ENCODE results near the gene FEZF1. TPM values are rescaled to one million over a fixed set of nuclear protein-coding genes. Genes with fewer than 3 reads are reported as not detected.

FEZF1 gene
- total and polyA plus RNA-seq, 2 of the 13 experiments (the other 11 are each of a cell fraction or from before 2014, with no cell fraction given): not detected

GRCh38 chr7:122339145-122339904 is 34.8 kb upstream of the FEZF1 start (continued):
- TF ChIP-seq ZNF281 (CRISPR knock-in tag; IDR thresholded peaks at IDR 0.05; ENCODE audit: borderline replicate concordance) (no peak), HINFP (CRISPR knock-in tag; IDR thresholded peaks at IDR 0.05; ENCODE audit: low read depth) (no peak), AGO2 (optimal IDR thresholded peaks at IDR 0.05; ENCODE audit: low read depth, low read length) (no peak)

- POLR2A ChIA-PET: no interaction called here
- no peak for FAIRE-seq
- no peaks in the 10 kb centered on the region for H3K27me3 ChIP-seq (ENCODE audit: control insufficient read depth in 1 of 2, insufficient read depth in 2 of 2, low read length in 2 of 2)
- H2AFZ ChIP-seq (ENCODE audit: low read length): no peak overlapping the region
- no peak overlapping the region for H3K4me2 ChIP-seq (ENCODE audit: low read depth, low read length)
- in situ Hi-C loops (cut with HindIII; ENCODE audit: extremely low pct_ligation_motif_present, low pct_unique_long_range_greater_than_20kb) (no loop called here), intact Hi-C loops (cut with micrococcal nuclease; ENCODE audit: unreplicated experiment) (no loop called here)
- no peak for TF ChIP-seq XBP1 (CRISPR knock-in tag; IDR thresholded peaks at IDR 0.05)
- TF ChIP-seq ZNF10 (CRISPR knock-in tag; IDR thresholded peaks at IDR 0.05; ENCODE audit: borderline replicate concordance, low read depth): no peak
- no peak for TF ChIP-seq JUNB (CRISPR knock-in tag; IDR thresholded peaks at IDR 0.05; ENCODE audit: borderline replicate concordance)
- TF ChIP-seq TFDP1 (CRISPR knock-in tag; IDR thresholded peaks at IDR 0.05; ENCODE audit: borderline replicate concordance): no peak
- no peak for TF ChIP-seq ARID5B (CRISPR knock-in tag; IDR thresholded peaks at IDR 0.05)
- TF ChIP-seq PCBP2 (optimal IDR thresholded peaks at IDR 0.05; ENCODE audit: low read depth, low read length, poor library complexity, severe bottlenecking): no peak
- no peak for TF ChIP-seq JUND (CRISPR knock-in tag; IDR thresholded peaks at IDR 0.05)
- no peak for TF ChIP-seq MXI1 (IDR thresholded peaks at IDR 0.05; ENCODE audit: borderline replicate concordance, low read depth, low read length)
- no peak overlapping the region for H3K4me3 ChIP-seq (replicated peaks in 1 of 3; ENCODE audit: insufficient read depth in 1 of 3, low read depth in 2 of 3, low read length in 3 of 3)
- BruUV-seq (replicated peaks): no TSS peak
- no peaks in the 10 kb centered on the region for H3K9me3 ChIP-seq (ENCODE audit: low read length)
- 98% methylated on average over 2 of the region's 2 CpGs for WGBS (ENCODE audit: low lambda C conversion rate)
- CTCF ChIA-PET (ENCODE audit: low intra/inter-chr PET ratio, low total read pairs): no interaction called here
- no peaks in the 10 kb centered on the region for H3K36me3 ChIP-seq (replicated peaks in 1 of 2; ENCODE audit: control insufficient read depth in 1 of 2, insufficient read depth in 2 of 2, low read length in 2 of 2)
- ATAC-seq: no peak
- no peaks in the 10 kb centered on the region for H4K20me1 ChIP-seq (ENCODE audit: insufficient read depth, low read length)
- no peak overlapping the region for H3K9ac ChIP-seq (ENCODE audit: insufficient read depth, low read depth, low read length)
- no peaks in the 10 kb centered on the region for H3K4me1 ChIP-seq (ENCODE audit: insufficient read depth, low read length)
- H3K27ac ChIP-seq (ENCODE audit: extremely low read length, insufficient read depth, low read length): no peak overlapping the region
- H3K79me2 ChIP-seq (ENCODE audit: insufficient read depth, low read length): no peaks in the 10 kb centered on the region
- no peak for DNase-seq (ENCODE audit: low spot score)
Measured at GRCh38 chr7:122337011-122337410, 32.5 kb upstream of the FEZF1 start.

Data from HepG2 (cell line).